Measurements from ENCODE around the gene OR2M3.
"Not testable (repeated sequence)": the region's sequence is repeated elsewhere in the genome, so short reads cannot be mapped to it uniquely, and the experiment has no call there.

Gene OR2M3

GRCh38 chr1:248215880-248216279, 18.8 kb downstream of the OR2M3 start:
- no peak overlapping the region for H3K27ac ChIP-seq (ENCODE audit: low read depth, low read length)
- no peaks in the 10 kb centered on the region for H3K9me3 ChIP-seq (ENCODE audit: low read length)
- H3K9ac ChIP-seq (ENCODE audit: low read length), result no peak overlapping the region
- no peak overlapping the region for H3K4me3 ChIP-seq (ENCODE audit: low read depth in 1 of 2, low read length in 2 of 2)
- no peaks in the 10 kb centered on the region for H3K27me3 ChIP-seq (ENCODE audit: control insufficient read depth in 1 of 2, insufficient read depth in 2 of 2, low read length in 2 of 2)
- no peaks in the 10 kb centered on the region for H3K36me3 ChIP-seq (ENCODE audit: insufficient read depth, low read length)
- no peaks in the 10 kb centered on the region for H3K4me1 ChIP-seq (ENCODE audit: insufficient read depth, low read length)

- Histone ChIP-seq H3K27ac (ENCODE audit: low read depth, low read length) (no peak overlapping the region), H3K4me3 (ENCODE audit: low read depth in 1 of 2, low read length in 2 of 2) (no peak overlapping the region), H3K9me3 (ENCODE audit: low read length) (no peaks in the 10 kb centered on the region), H3K4me1 (ENCODE audit: insufficient read depth, low read length) (no peaks in the 10 kb centered on the region), H3K27me3 (ENCODE audit: control insufficient read depth in 1 of 2, insufficient read depth in 2 of 2, low read length in 2 of 2) (no peaks in the 10 kb centered on the region), H3K9ac (ENCODE audit: low read length) (no peak overlapping the region), H3K36me3 (ENCODE audit: insufficient read depth, low read length) (no peaks in the 10 kb centered on the region)
Observed at GRCh38 chr1:248225537-248225936, 28.5 kb downstream of the OR2M3 start.

- Histone ChIP-seq H3K36me3 (ENCODE audit: insufficient read depth, low read length) (no peaks in the 10 kb centered on the region), H3K9ac (ENCODE audit: low read length) (no peak overlapping the region), H3K4me3 (ENCODE audit: low read depth in 1 of 2, low read length in 2 of 2) (no peak overlapping the region), H3K9me3 (ENCODE audit: low read length) (no peaks in the 10 kb centered on the region), H3K27me3 (ENCODE audit: control insufficient read depth in 1 of 2, insufficient read depth in 2 of 2, low read length in 2 of 2) (no peaks in the 10 kb centered on the region), H3K4me1 (ENCODE audit: insufficient read depth, low read length) (no peaks in the 10 kb centered on the region), H3K27ac (ENCODE audit: low read depth, low read length) (no peak overlapping the region)
Observed at GRCh38 chr1:248229360-248229908, 32.4 kb downstream of the OR2M3 start.

- no peaks in the 10 kb centered on the region for H3K36me3 ChIP-seq (ENCODE audit: insufficient read depth, low read length)
- no peak within 1 kb of the TSS for H3K9ac ChIP-seq (ENCODE audit: low read length)
- H3K9me3 ChIP-seq (ENCODE audit: low read length), result no peaks in the 10 kb centered on the region
- H3K4me1 ChIP-seq (ENCODE audit: insufficient read depth, low read length), result no peaks in the 10 kb centered on the region
- no peaks in the 10 kb centered on the region for H3K27me3 ChIP-seq (ENCODE audit: control insufficient read depth in 1 of 2, insufficient read depth in 2 of 2, low read length in 2 of 2)
- H3K27ac ChIP-seq (ENCODE audit: low read depth, low read length), result no peak within 1 kb of the TSS
- H3K4me3 ChIP-seq (ENCODE audit: low read depth in 1 of 2, low read length in 2 of 2), result no peak within 1 kb of the TSS
Observed at GRCh38 chr1:248231117-248231516, 34.1 kb downstream of the OR2M3 start, which contains the start of gene OR2M4. Gene OR2M4 (plus strand): TSS chr1:248231417. CDS start chr1:248238929, 7,512 bp downstream.

GRCh38 chr1:248239478-248239877, 42.4 kb downstream of the OR2M3 start:
- no peaks in the 10 kb centered on the region for H3K4me1 ChIP-seq (ENCODE audit: insufficient read depth, low read length)
- H3K4me3 ChIP-seq (ENCODE audit: low read depth in 1 of 2, low read length in 2 of 2), result no peak overlapping the region
- H3K9ac ChIP-seq (ENCODE audit: low read length), result no peak overlapping the region
- no peak overlapping the region for H3K27ac ChIP-seq (ENCODE audit: low read depth, low read length)
- no peaks in the 10 kb centered on the region for H3K36me3 ChIP-seq (ENCODE audit: insufficient read depth, low read length)
- H3K9me3 ChIP-seq (ENCODE audit: low read length), result no peaks in the 10 kb centered on the region
- H3K27me3 ChIP-seq (ENCODE audit: control insufficient read depth in 1 of 2, insufficient read depth in 2 of 2, low read length in 2 of 2), result no peaks in the 10 kb centered on the region

- no peaks in the 10 kb centered on the region for H3K27me3 ChIP-seq (ENCODE audit: control insufficient read depth in 1 of 2, insufficient read depth in 2 of 2, low read length in 2 of 2)
- H3K36me3 ChIP-seq (ENCODE audit: insufficient read depth, low read length), result no peaks in the 10 kb centered on the region
- H3K9ac ChIP-seq (ENCODE audit: low read length), result no peak overlapping the region
- H3K9me3 ChIP-seq (ENCODE audit: low read length), result no peaks in the 10 kb centered on the region
- H3K4me3 ChIP-seq (ENCODE audit: low read depth in 1 of 2, low read length in 2 of 2), result no peak overlapping the region
- no peaks in the 10 kb centered on the region for H3K4me1 ChIP-seq (ENCODE audit: insufficient read depth, low read length)
- H3K27ac ChIP-seq (ENCODE audit: low read depth, low read length), result no peak overlapping the region
Observed at GRCh38 chr1:248243204-248243603, 46.1 kb downstream of the OR2M3 start.

GRCh38 chr1:248259309-248259708, 62.2 kb downstream of the OR2M3 start:
- H3K27me3 ChIP-seq (ENCODE audit: control insufficient read depth in 1 of 2, insufficient read depth in 2 of 2, low read length in 2 of 2); H3K4me1 ChIP-seq (ENCODE audit: insufficient read depth, low read length): not testable (repeated sequence)

More at GRCh38 chr1:248259309-248259708, 62.2 kb downstream of the OR2M3 start:
- not testable (repeated sequence) for H3K4me3 ChIP-seq (ENCODE audit: low read depth in 1 of 2, low read length in 2 of 2); H3K27ac ChIP-seq (ENCODE audit: low read depth, low read length); H3K9me3 ChIP-seq (ENCODE audit: low read length); H3K36me3 ChIP-seq (ENCODE audit: insufficient read depth, low read length); H3K9ac ChIP-seq (ENCODE audit: low read length)

Measured in muscle layer of colon (tissue), 2 donors.